Hematopoietic multipotent progenitor cell (in vitro differentiated cells): ENCODE results near the gene THAP4. TPM values are rescaled to one million over a fixed set of nuclear protein-coding genes. Genes with fewer than 3 reads are reported as not detected.

Experiments used
- DNase-seq, 3 donors: peaks; one replicate each; pipeline ENCODE4 v3.0.0-alpha.2; 2011 to 2015; ENCODE audit warnings: low read depth in 2 of 3, low spot score in 2 of 3
- total RNA-seq: library from RNA; depleted of rRNA; stranded (reverse); fragments of >200 nt; gene quantifications from one replicate; pipeline ENCODE4 v1.2.3, GENCODE V29; 2012

THAP4 gene
- total RNA-seq, 1 donor = 49.8 TPM

DNA sequence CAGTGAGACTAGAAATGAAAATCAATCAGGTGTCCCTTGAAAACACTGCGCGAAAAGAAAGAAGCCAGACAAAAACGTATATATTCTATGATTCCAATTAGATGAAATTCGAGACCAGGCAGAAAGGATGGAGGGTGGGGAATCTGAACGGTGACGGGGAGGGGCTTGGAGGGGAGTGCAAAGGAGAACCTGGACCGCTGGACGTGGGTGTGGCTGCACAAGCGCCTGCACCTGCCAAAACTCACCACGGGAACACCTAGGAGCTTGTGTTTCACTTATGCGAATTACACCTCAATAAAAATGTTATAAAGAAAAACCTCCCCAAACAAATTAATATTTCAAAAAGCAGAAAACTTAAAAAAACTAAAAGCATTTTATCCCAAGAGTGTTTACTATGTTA lies 21.9 kb downstream of the THAP4 start:
- no peak for DNase-seq

- DNase-seq = no peak
These were observed 23.8 kb downstream of the THAP4 start for GRCh38 chr2:241613017-241613780.

GRCh38 chr2:241612156-241613016 lies 24.6 kb downstream of the THAP4 start:
- no peak for DNase-seq

DNA sequence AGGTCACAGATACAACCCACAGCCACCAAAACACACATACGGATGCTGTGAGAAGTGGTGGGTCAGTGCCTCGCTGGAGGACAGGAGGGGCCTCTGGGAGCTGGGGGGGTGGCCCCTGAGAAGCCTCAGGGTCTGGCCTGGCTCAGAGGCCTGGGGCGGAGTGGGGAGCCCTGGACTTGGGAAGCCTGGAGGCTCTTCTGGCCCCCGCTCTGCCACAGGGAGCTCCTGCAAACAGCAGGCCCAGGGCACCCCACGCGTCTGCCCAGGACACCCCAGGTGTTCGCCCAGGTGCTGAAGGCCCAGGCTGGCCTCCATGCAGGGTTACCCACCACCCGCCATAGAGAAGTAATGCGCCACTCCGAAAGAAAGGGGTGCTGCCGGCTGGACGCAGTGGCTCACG lies 25.9 kb downstream of the THAP4 start:
- DNase-seq = no peak

DNA sequence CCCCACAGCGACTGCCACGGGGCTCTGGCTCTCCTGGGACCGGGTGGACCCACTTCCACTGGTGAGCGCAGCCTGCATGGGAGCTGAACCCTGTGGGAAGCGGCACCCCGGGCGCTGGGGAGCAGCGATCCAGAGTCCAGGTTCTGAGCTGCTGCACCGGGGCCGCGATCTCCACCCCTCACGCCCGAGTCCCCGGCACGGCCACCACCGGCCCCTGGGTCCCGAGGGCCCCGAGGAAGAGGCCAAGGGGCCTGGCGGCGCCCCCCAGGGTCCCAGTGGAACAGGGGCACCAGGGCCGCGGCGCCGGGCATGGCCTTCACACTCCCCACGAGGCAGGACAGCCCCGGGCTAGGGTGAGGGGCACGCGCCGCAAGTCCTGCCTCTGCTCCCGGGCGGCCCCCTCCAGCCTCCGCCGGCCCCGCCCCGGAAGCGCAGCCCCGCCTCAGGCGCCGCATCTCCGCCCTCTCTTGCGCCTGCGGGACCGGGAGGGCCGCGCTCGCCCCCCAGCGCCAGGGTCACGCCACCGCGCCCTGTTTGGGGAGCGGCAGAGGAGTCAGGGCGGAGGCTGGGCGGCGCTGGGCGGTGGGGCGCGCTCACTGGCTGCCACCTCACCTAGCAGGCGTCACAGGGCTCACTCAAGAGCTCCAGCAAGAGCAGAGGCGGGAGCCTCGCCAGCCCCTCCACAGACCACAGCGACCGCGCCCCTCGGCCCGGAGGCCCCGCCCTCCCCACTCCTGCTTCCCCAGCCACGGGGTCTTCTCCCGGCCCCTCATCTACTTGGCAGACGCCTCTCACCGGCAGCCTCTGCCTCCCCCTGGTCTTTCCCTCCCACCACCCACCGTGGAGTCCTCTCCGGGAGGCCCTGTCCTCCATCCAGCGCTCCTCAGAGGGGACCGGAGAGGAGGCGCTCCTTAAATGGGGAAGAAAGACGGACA lies 26.8 kb downstream of the THAP4 start:
- peak; percentile 77 to 95 (median 95) for DNase-seq

DNA sequence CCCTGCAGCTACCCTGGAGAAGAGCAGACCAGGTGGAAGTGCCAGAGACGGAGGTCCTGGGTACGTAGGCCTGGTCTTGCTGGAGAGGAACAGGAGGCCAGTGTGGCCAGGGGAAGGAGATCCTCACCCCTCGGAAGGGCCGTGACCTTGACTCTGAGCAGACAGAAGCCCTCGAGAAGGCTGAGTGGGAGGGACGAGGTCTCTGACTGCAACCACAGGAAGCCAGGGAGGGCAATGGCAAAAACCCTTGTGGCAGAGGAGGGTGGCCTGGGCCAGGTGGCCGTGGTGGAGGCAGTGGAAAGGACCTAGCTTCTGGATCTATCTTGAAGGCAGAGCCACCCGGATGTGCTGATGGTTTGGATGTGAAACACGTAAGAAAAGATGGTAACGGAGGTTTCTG lies 28.1 kb downstream of the THAP4 start:
- no peak for DNase-seq

DNA sequence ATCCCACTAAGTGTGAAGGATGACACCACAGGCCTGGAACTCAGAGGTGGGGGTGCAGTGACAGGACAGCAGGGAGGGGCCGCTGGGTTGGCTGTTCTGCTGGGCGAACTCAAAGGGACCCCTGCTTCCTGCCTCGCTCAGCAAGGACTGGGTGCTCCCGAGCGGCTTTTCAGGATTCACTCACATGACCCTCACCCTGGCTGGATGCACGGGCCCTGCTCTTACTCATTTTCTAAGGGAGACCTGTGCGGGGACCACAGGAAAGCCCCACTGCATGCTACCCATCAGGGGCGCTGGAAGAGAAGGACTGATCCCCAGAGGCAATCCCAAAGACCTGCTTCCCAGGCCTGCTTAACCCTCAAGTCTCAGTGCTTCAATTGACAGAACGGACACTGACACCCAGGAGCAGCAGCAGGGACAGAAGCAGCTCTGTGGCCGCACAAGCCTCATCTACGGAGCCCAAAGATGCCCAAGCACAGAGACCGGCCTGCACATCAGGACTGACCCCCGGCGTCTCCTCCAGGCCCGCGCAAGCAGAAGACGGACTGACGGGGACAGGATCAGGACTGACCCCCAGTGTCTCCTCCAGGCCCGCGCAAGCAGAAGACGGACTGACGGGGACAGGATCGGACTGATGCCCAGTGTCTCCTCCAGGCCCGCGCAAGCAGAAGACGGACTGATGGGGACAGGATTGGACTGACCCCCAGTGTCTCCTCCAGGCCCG lies 29.6 kb downstream of the THAP4 start:
- no peak for DNase-seq

DNA sequence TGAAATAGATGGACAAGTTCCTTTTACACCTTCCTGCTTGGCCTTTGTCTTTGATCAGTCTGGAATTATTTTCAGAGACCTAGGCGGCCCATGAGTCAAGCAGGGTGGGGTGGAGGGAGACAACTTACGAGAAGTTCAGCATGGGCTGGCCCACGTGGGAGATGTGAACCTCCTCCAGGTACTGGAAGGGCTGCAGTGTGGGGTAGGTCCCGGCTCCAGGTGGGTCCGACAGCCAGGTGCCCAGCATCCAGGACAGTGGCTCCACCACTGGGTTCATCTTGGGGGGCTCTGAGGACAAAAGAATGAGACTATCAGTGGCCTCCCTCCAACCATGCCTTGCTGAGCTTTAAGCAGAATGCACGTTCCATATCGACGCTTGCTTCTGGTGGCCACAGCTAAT lies 30.8 kb downstream of the THAP4 start:
- no peak for DNase-seq

DNA sequence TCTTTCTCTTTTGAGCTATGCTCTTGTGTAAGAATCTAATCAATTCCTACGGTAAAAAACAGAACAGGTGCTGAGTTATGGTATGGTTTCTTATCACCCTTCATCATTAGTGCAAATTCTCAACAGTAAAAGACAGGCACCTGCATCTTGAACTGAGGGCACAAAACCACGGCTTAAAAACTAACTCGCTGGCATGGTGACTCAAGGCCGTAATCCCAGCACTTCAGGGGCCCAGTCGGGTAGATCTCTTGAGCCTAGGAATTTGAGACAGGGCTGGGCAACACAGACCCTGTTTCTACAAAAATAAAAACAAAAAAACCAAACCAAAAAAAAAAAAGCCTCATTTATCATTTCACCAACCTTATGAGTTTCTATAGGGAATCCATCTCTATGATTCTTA lies 33.3 kb downstream of the THAP4 start:
- no peak for DNase-seq

DNA sequence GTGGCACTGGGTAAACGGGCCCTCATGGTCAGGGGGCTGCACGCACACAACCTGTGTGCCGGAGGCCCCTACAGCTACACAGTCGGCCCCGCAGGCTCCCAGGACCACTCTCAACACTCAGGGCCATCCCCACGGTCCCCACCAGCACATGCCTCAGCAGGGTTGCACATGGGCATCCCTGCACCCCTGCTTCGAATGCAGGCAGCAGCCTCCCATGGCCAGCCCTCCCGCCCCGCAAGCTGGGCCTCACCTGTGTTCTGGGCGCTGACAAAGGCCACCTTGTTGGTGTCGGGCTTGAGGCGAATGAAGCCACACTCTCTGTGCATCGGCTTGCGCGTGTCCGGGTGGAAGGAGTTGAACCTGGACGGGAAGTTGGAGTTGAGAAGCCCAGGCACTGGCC lies 34.2 kb downstream of the THAP4 start:
- DNase-seq = no peak

DNA sequence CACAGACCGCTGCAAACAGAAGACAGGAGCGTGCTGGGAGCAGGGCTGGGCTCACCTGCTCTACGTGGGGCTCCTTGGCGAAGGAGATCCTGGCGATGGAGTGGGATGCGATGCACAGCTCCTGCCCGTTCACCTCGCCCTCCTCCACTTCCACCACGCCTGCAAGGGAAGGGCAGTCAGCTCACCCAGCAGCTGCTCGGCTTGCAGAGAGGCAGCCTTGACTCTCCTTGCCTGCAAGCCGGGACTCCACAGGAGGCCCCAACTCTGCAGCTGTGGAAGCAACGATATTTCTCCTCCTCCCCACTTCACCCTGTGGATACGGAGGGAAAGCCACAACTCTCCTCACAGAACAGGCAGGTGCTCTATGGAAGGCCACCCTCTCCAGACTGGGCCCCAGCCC lies 35.1 kb downstream of the THAP4 start:
- no peak for DNase-seq

DNA sequence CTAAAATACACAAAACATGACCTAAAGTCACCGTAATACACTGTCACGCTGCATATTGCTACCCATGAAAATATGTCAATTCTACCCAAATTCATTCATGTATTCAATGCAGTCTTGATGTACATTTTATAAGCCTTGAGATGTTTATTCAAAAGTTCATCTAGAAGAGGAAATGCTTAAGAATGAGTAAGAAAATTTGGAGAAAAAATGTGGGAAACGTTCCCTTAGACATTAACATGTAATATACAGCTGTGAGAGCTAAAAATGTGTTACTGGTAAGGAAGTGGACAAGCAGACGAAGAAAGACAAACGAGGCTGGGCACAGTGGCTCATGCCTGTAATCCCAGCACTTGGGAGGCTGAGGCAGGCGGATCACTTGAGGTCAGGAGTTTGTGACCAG lies 37.3 kb downstream of the THAP4 start:
- no peak for DNase-seq

- peak in 1 of 3 donors; percentile 22 for DNase-seq
These were observed 38.5 kb downstream of the THAP4 start for GRCh38 chr2:241598487-241598886.

GRCh38 chr2:241598061-241598460 lies 38.9 kb downstream of the THAP4 start:
- DNase-seq = no peak

DNA sequence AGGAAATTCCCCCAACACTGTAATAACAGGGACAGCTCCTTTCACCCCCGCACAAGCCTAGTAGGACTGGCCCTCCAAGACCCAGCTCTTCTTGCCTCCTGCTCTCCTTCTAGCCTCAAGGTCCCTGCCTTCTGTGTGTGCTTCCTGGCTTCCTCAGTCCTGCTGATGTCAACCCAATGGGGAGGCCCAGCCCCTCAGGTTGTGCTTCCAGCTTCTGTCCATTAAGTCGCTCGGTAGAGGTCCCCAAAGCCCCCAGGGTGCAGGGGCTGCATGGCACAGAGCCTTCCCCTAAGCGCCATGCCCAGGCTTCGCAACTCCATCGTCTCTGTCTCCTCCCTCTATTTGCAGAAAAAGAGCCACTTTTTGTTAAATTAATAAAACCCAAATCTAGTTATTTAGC lies 39.4 kb downstream of the THAP4 start:
- DNase-seq = no peak

- DNase-seq = peak in 1 of 3 donors; percentile 20
These were observed 41.3 kb downstream of the THAP4 start for GRCh38 chr2:241595600-241596140.

GRCh38 chr2:241593271-241593670 lies 43.7 kb downstream of the THAP4 start:
- DNase-seq = no peak

DNA sequence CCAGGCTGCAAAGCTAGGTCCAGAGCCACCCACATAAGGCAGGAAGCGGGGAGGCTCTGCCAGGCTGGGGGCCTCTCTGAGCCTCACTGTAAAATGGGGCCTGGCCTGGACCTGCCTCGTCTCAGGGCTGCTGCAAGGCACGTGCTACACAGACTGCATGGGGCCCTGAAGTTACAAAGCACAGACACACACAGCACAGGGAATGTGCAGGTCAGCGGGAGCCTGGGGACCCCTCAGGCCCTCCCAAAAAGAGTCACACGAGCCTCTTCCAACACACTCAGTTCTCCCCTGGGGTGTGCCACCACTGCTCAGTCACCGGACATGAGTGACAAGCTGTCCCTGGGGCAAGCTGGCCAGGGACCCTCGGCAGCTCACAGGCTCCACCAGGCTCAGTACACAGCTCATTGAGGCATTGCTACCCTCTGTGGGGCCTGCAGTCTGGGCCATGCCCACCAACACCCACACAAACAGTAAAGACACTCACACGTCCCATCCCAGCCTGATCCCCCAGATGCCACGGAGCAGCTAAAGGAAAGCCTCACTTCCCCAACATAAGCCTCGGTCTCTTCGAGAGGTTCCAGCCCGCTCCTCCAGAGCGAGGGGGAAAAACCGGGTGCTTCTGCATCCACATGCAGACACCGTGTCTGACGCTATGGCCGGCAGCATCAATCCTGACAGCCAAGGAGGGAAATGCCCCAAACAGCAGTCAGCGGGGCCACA lies 44.7 kb downstream of the THAP4 start:
- no peak for DNase-seq
